GM23248 (cell line): ENCODE results near the gene CNIH2. TPM values are rescaled to one million over a fixed set of nuclear protein-coding genes. Genes with fewer than 3 reads are reported as not detected.

ENCODE experiments used
- DNase-seq: peaks from one replicate; pipeline ENCODE4 v3.0.0-alpha.2; 2015
- H2AFZ ChIP-seq: fragments of 200-600 bp; sonication (generic); 2 replicates; pipeline ENCODE4 v1.6.1; 2016; ENCODE audit warnings: antibody characterized with exemption
- H3F3A ChIP-seq: fragments of 200-600 bp; sonication (generic); 2 replicates; pipeline ENCODE4 v1.6.1; 2016; ENCODE audit warnings: mild to moderate bottlenecking, antibody characterized with exemption, mixed run types; ENCODE audit not compliant: insufficient read depth
- H3K27ac ChIP-seq: fragments of 200-600 bp; sonication (generic); 2 replicates; pipeline ENCODE4 v1.5.1; 2016; ENCODE audit warnings: mild to moderate bottlenecking
- H3K27me3 ChIP-seq: fragments of 200-600 bp; sonication (generic); replicated peaks from 2 replicates; pipeline ENCODE4 v1.6.1; 2016; ENCODE audit warnings: mild to moderate bottlenecking; ENCODE audit not compliant: insufficient read depth
- H3K36me3 ChIP-seq: fragments of 200-600 bp; sonication (generic); 2 replicates; pipeline ENCODE4 v1.6.1; 2016; ENCODE audit warnings: low read depth, mild to moderate bottlenecking
- H3K4me1 ChIP-seq: fragments of 200-600 bp; sonication (generic); 2 replicates; pipeline ENCODE4 v1.6.1; 2016; ENCODE audit warnings: mild to moderate bottlenecking; ENCODE audit not compliant: insufficient read depth
- H3K4me2 ChIP-seq: fragments of 200-600 bp; sonication (generic); one replicate; pipeline ENCODE4 v1.6.1; 2016; ENCODE audit warnings: mild to moderate bottlenecking; ENCODE audit not compliant: unreplicated experiment
- H3K4me3 ChIP-seq: fragments of 200-600 bp; sonication (generic); 2 replicates; pipeline ENCODE4 v1.5.1; 2016; ENCODE audit warnings: mild to moderate bottlenecking
- H3K79me2 ChIP-seq: fragments of 200-600 bp; sonication (generic); 2 replicates; pipeline ENCODE4 v1.6.1; 2016; ENCODE audit warnings: mild to moderate bottlenecking; ENCODE audit not compliant: insufficient read depth
- H3K9ac ChIP-seq: fragments of 200-600 bp; sonication (generic); 2 replicates; pipeline ENCODE4 v1.6.1; 2016; ENCODE audit warnings: mild to moderate bottlenecking
- H3K9me2 ChIP-seq: fragments of 200-600 bp; sonication (generic); 2 replicates; pipeline ENCODE4 v1.6.1; 2016; ENCODE audit warnings: mixed run types, mild to moderate bottlenecking, moderate library complexity; ENCODE audit not compliant: insufficient read depth
- H3K9me3 ChIP-seq: fragments of 200-600 bp; sonication (generic); one replicate; pipeline ENCODE4 v1.6.1; 2017; ENCODE audit warnings: low read depth
- H4K20me1 ChIP-seq: fragments of 200-600 bp; sonication (generic); 2 replicates; pipeline ENCODE4 v1.6.0; 2016; ENCODE audit not compliant: insufficient read depth
- EZH2 ChIP-seq: fragments of 200-600 bp; sonication (generic); IDR thresholded peaks from 2 replicates; pipeline ENCODE4 v1.6.1; 2018; ENCODE audit warnings: antibody characterized with exemption, mild to moderate bottlenecking; ENCODE audit not compliant: insufficient read depth, poor library complexity, severe bottlenecking
- EZH2phosphoT487 ChIP-seq: fragments of 200-600 bp; sonication (generic); IDR thresholded peaks from 2 replicates; pipeline ENCODE4 v1.6.1; 2018; ENCODE audit warnings: antibody characterized with exemption, moderate library complexity, mild to moderate bottlenecking, low read depth; ENCODE audit not compliant: insufficient read depth
- WGBS, 2 experiments: methylation state at CpG; one replicate each; pipeline ENCODE4 v1.1.6; 2015 to 2017; ENCODE audit warnings: low lambda C conversion rate in 2 of 2, low coverage in 1 of 2; ENCODE audit errors: missing lambda C conversion rate in 2 of 2; 5-methylcytosine and 5-hydroxymethylcytosine counted together
- in situ Hi-C: fragments of 300-500 bp; cut with MboI; formaldehyde crosslinking; loops from 2 replicates; pipeline ENCODE4 v1.15.0; 2020
- polyA plus RNA-seq: library from polyadenylated mRNA; unstranded; fragments of >200 nt; fragmentation: Nextera tagmentation; extraction: Ambion mirVana; gene quantifications from 2 replicates; pipeline ENCODE4 v1.2.1, GENCODE V29; 2016
- total RNA-seq: library from RNA; depleted of rRNA; stranded (reverse); fragments of >200 nt; shearing (Covaris generic); gene quantifications from 2 replicates; pipeline ENCODE4 v1.2.3, GENCODE V29; 2014

The CNIH2 gene
- total and polyA plus RNA-seq, 2 experiments from 2014 or later: 0.50 to 1.4 TPM

- H2AFZ ChIP-seq: peak within 1 kb of the TSS; percentile 62
- 1 to 2% methylated on average over 62 to 64 of the region's 87 CpGs for WGBS, 2 experiments
Measured at GRCh38 chr11:66288671-66289547, 10.9 kb downstream of the CNIH2 start, which contains the start of gene YIF1A. TSS of gene YIF1A (minus strand) at chr11:66289143. CDS start at chr11:66288985, 158 bp downstream.

GRCh38 chr11:66289548-66290329 is 11.8 kb downstream of the CNIH2 start:
- Histone ChIP-seq H3K9me2 (no peaks in the 10 kb centered on the region), H2AFZ (peak overlapping the region; percentile 62), H3K36me3 (no peaks in the 10 kb centered on the region), H3K4me2 (peak overlapping the region; percentile 91), H3K9ac (peak overlapping the region; percentile 97), H3K4me3 (peak overlapping the region; percentile 95), H3K27ac (peak overlapping the region; percentile 99), H3F3A (0 out of 2 replicates have a peak, but pooled peaks cover 10% of the 10 kb centered on the region), H3K27me3 (peaks cover 11% of the 10 kb centered on the region), H3K79me2 (peaks cover 39% of the 10 kb centered on the region), H4K20me1 (no peaks in the 10 kb centered on the region), H3K9me3 (no peaks in the 10 kb centered on the region), H3K4me1 (peaks cover 14% of the 10 kb centered on the region; the same call in 1 of the 2 replicates)
- peak; percentile 86 for DNase-seq
- 12 to 14% methylated on average over 33 to 35 of the region's 36 CpGs for WGBS, 2 experiments
- TF ChIP-seq EZH2 (no peak), EZH2phosphoT487 (no peak)
- in situ Hi-C loops: no loop called here

More at GRCh38 chr11:66288671-66289547, 10.9 kb downstream of the CNIH2 start, which contains the start of gene YIF1A:
- TF ChIP-seq EZH2phosphoT487: no peak
- Histone ChIP-seq H3K79me2 (peaks cover 41% of the 10 kb centered on the region), H3K4me2 (peak within 1 kb of the TSS; percentile 97), H3K4me1 (peaks cover 14% of the 10 kb centered on the region; the same call in 1 of the 2 replicates), H3F3A (0 out of 2 replicates have a peak, but pooled peaks cover 10% of the 10 kb centered on the region), H3K4me3 (peak within 1 kb of the TSS; percentile 95), H3K9ac (peak within 1 kb of the TSS; percentile 97), H4K20me1 (no peaks in the 10 kb centered on the region), H3K27me3 (peaks cover 11% of the 10 kb centered on the region), H3K27ac (peak within 1 kb of the TSS; percentile 99), H3K36me3 (no peaks in the 10 kb centered on the region), H3K9me3 (no peaks in the 10 kb centered on the region), H3K9me2 (no peaks in the 10 kb centered on the region)
- in situ Hi-C loops: no loop called here
- DNase-seq: peak; percentile 99

GRCh38 chr11:66290330-66290621 is 12.3 kb downstream of the CNIH2 start:
- H3K4me1 ChIP-seq: peaks cover 14% of the 10 kb centered on the region; the same call in 1 of the 2 replicates
- no peaks in the 10 kb centered on the region for H4K20me1 ChIP-seq
- no peak overlapping the region for H2AFZ ChIP-seq
- DNase-seq: no peak
- H3K79me2 ChIP-seq: peaks cover 34% of the 10 kb centered on the region
- no peaks in the 10 kb centered on the region for H3K9me2 ChIP-seq
- no peak overlapping the region for H3K4me2 ChIP-seq
- 0 out of 2 replicates have a peak, but pooled peaks cover 10% of the 10 kb centered on the region for H3F3A ChIP-seq
- no peak overlapping the region for H3K27ac ChIP-seq
- no peak overlapping the region for H3K9ac ChIP-seq
- TF ChIP-seq EZH2phosphoT487: no peak
- TF ChIP-seq EZH2: no peak
- WGBS, 2 experiments: 96 to 98% methylated on average over 2 of the region's 2 CpGs
- no peaks in the 10 kb centered on the region for H3K36me3 ChIP-seq
- in situ Hi-C loops: no loop called here
- no peaks in the 10 kb centered on the region for H3K9me3 ChIP-seq
- H3K27me3 ChIP-seq: peaks cover 11% of the 10 kb centered on the region
- no peak overlapping the region for H3K4me3 ChIP-seq

DNA sequence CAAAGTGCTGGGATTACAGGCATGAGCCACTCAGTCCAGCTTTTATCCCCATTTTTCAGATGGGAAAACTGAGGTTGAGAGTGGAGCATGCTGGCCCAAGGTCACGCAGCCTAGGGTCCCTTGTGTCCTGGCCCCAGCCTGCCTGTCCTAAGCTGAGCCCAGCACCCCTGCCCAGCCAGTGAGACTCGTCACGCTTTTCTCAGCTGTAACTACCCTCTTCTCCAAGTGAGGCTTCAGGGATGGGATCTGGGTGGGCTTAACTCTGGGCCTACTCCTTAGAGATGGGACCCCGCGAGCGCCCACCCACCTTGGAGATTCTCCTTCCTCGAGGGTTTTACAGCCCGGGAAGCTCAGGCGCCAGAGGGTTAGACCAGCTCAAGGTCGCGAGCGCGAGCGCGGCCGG is 13.3 kb downstream of the CNIH2 start:
- in situ Hi-C loops: no loop called here
- Histone ChIP-seq H3K4me3 (peak overlapping the region; percentile 51; the same call in 1 of the 2 replicates), H3K9me3 (no peaks in the 10 kb centered on the region), H3K27ac (no peak overlapping the region), H4K20me1 (no peaks in the 10 kb centered on the region), H3K79me2 (peaks cover 24% of the 10 kb centered on the region), H3K9me2 (no peaks in the 10 kb centered on the region), H3K27me3 (peaks cover 11% of the 10 kb centered on the region), H3K9ac (no peak overlapping the region), H3K4me2 (no peak overlapping the region), H3K4me1 (peaks cover 14% of the 10 kb centered on the region; the same call in 1 of the 2 replicates), H3K36me3 (no peaks in the 10 kb centered on the region), H2AFZ (no peak overlapping the region), H3F3A (0 out of 2 replicates have a peak, but pooled peaks cover 10% of the 10 kb centered on the region)
- WGBS, 2 experiments: 23 to 32% methylated on average over 9 to 15 of the region's 16 CpGs
- DNase-seq: no peak
- peak; percentile 66 for TF ChIP-seq EZH2
- no peak for TF ChIP-seq EZH2phosphoT487
